Right lobe of liver (tissue), 6 donors: ENCODE results near the gene GATC. TPM values are rescaled to one million over a fixed set of nuclear protein-coding genes. Genes with fewer than 3 reads are reported as not detected.

Source experiments
- ATAC-seq, 4 donors: fragments of 200-7000 bp; cut with Tn5 transposase; one replicate each; pipeline ENCODE4 v1.9.1; 2020; ENCODE audit warnings: mild to moderate bottlenecking in 4 of 4, moderate library complexity in 4 of 4
- DNase-seq, 3 donors: peaks; one replicate each; pipeline ENCODE4 v3.0.0-alpha.2; 2020
- H3K27ac ChIP-seq, 3 donors: fragments of 200-600 bp; one replicate each; pipeline ENCODE4 v1.8.0; 2022
- H3K27me3 ChIP-seq, 2 donors: fragments of 200-600 bp; one replicate each; pipeline ENCODE4 v1.8.0; 2022
- H3K36me3 ChIP-seq, 4 donors: fragments of 200-600 bp; sonication (generic) in 1 of 4; one replicate each; pipeline versions ENCODE4 v1.5.1 to v1.8.0; 2017 to 2022; ENCODE audit warnings: control low read depth in 1 of 4
- H3K4me1 ChIP-seq, 4 donors: fragments of 200-600 bp; sonication (generic) in 1 of 4; one replicate each; pipeline versions ENCODE4 v1.5.1 to v1.8.0; 2017 to 2022; ENCODE audit warnings: control low read depth in 1 of 4
- H3K4me3 ChIP-seq, 3 donors: fragments of 200-600 bp; one replicate each; pipeline ENCODE4 v1.8.0; 2022
- H3K9me3 ChIP-seq, 4 donors: fragments of 200-600 bp; sonication (generic) in 1 of 4; one replicate each; pipeline versions ENCODE4 v1.5.1 to v1.8.0; 2017 to 2022; ENCODE audit warnings: control low read depth in 1 of 4
- CTCF ChIP-seq, 4 donors: fragments of 200-600 bp in 3 of 4; fragments of 450-650 bp in 1 of 4; IDR thresholded peaks; one replicate each; pipeline versions ENCODE4 v1.5.1 to v1.8.0; 2016 to 2022; ENCODE audit warnings: antibody characterized with exemption in 4 of 4, mild to moderate bottlenecking in 2 of 4
- POLR2A ChIP-seq: fragments of 450-650 bp; IDR thresholded peaks from one replicate; pipeline ENCODE4 v1.6.1; 2017; ENCODE audit warnings: antibody characterized with exemption, mild to moderate bottlenecking
- WGBS: methylation state at CpG from one replicate; pipeline ENCODE4 v1.1.6; 2018; ENCODE audit warnings: low coverage, low lambda C conversion rate; ENCODE audit not compliant: insufficient coverage; ENCODE audit errors: missing lambda C conversion rate; 5-methylcytosine and 5-hydroxymethylcytosine counted together
- intact Hi-C, 2 donors: fragments of 100-400 bp; cut with DNase I; formaldehyde crosslinking; loops; one replicate each; pipeline versions ENCODE4 v1.11.2 to v1.14.1; 2022
- total RNA-seq, 6 experiments: library from RNA; depleted of rRNA in 2 of 6; stranded (reverse); fragments of >200 nt in 2 of 6; fragmentation: NEBNext Ultra II Directional in 3 of 6; extraction: Animal tissue kit (Norgen Biotek cat#: 25700) in 3 of 6; gene quantifications; one replicate each; pipeline versions ENCODE4 v1.1.0 to v1.2.4, GENCODE V29; 2016 to 2023
- donor health status: DM: no; HTN: yes; CAD: no.
- donor health status: DM: no; HTN: no; CAD: no.
- donor health status: DM: no; HTN: no; CAD: no.
- donor health status: DM: no; HTN: yes; CAD: no.
- donor health status: DM: no; HTN: yes; CAD: no.

The GATC gene
- total RNA-seq, 6 experiments from 2014 or later: 13.4 to 23.8 (median 15.9) TPM

GRCh38 chr12:120496413-120497340 is 50.4 kb downstream of the GATC start:
- Histone ChIP-seq H3K36me3 (peaks cover 0 to 23% (median 8%) of the 10 kb centered on the region in 4 donors), H3K4me3 (peak overlapping the region; percentile 84 to 99 (median 97)), H3K27me3 (no peaks in the 10 kb centered on the region), H3K9me3 (no peaks in the 10 kb centered on the region), H3K4me1 (peaks cover 0 to 16% (median under 1%) of the 10 kb centered on the region in 4 donors), H3K27ac (peak overlapping the region; percentile 60 to 83 (median 70))
- ATAC-seq: peak; percentile 64 to 74 (median 71)
- TF ChIP-seq POLR2A: no peak
- peak in 1 of 4 donors; percentile 6 for TF ChIP-seq CTCF (IDR thresholded peaks at IDR 0.05)
- WGBS: 2% methylated on average over 28 of the region's 47 CpGs
- DNase-seq: peak; percentile 70 to 77 (median 73)
- intact Hi-C loops: no loop called here

GRCh38 chr12:120497524-120498150 is 51.4 kb downstream of the GATC start:
- 33% methylated on average over 9 of the region's 9 CpGs for WGBS
- Histone ChIP-seq H3K4me1 (peaks cover 0 to 16% (median under 1%) of the 10 kb centered on the region in 4 donors), H3K4me3 (peak overlapping the region; percentile 84 to 99 (median 97)), H3K36me3 (peaks cover 0 to 27% (median 8%) of the 10 kb centered on the region in 4 donors), H3K9me3 (no peaks in the 10 kb centered on the region), H3K27me3 (no peaks in the 10 kb centered on the region), H3K27ac (no peak overlapping the region)
- DNase-seq: no peak
- no peak for ATAC-seq
- intact Hi-C loops: no loop called here
- TF ChIP-seq CTCF (IDR thresholded peaks at IDR 0.05) (no peak), POLR2A (no peak)

- no peak overlapping the region for H3K4me3 ChIP-seq
- ATAC-seq: no peak
- intact Hi-C loops: no loop called here
- no peak for DNase-seq
- no peak overlapping the region for H3K27ac ChIP-seq
- WGBS: 87% methylated on average over 3 of the region's 3 CpGs
- TF ChIP-seq POLR2A (no peak), CTCF (IDR thresholded peaks at IDR 0.05) (no peak)
- H3K36me3 ChIP-seq: peaks cover 0 to 41% (median 11%) of the 10 kb centered on the region in 4 donors
- no peaks in the 10 kb centered on the region for H3K9me3 ChIP-seq
- H3K27me3 ChIP-seq: no peaks in the 10 kb centered on the region
- peaks cover 0 to 16% (median under 1%) of the 10 kb centered on the region in 4 donors for H3K4me1 ChIP-seq
These were observed 52.7 kb downstream of the GATC start for GRCh38 chr12:120498870-120499515.

- H3K9me3 ChIP-seq: no peaks in the 10 kb centered on the region
These were observed 54.3 kb downstream of the GATC start for GRCh38 chr12:120500581-120500980.

More at GRCh38 chr12:120500581-120500980, 54.3 kb downstream of the GATC start:
- H3K4me1 ChIP-seq: peaks cover 0 to 9% (median 0%) of the 10 kb centered on the region in 4 donors
- H3K27ac ChIP-seq: no peak overlapping the region
- no peaks in the 10 kb centered on the region for H3K27me3 ChIP-seq
- intact Hi-C loops: no loop called here
- ATAC-seq: no peak
- H3K4me3 ChIP-seq: no peak overlapping the region
- no peak for TF ChIP-seq CTCF (IDR thresholded peaks at IDR 0.05)
- TF ChIP-seq POLR2A: no peak
- 82% methylated on average over 1 of the region's 1 CpG for WGBS
- DNase-seq: no peak
- peaks cover 0 to 52% (median 11%) of the 10 kb centered on the region in 4 donors for H3K36me3 ChIP-seq
